Breast epithelium (tissue), 4 donors: Measurements from ENCODE around the gene BCL11B. TPM values are rescaled to one million over a fixed set of nuclear protein-coding genes. Genes with fewer than 3 reads are reported as not detected.

Experiments
- DNase-seq, 2 donors: peaks; one replicate each; pipeline ENCODE4 v3.0.0-alpha.2; 2019; ENCODE audit warnings: low spot score in 2 of 2
- H3K27ac ChIP-seq, 2 donors: fragments of 200-600 bp; sonication (generic) in 1 of 2; one replicate each; pipeline ENCODE4 v1.5.1; 2016 to 2019; ENCODE audit warnings: mild to moderate bottlenecking in 1 of 2
- H3K27me3 ChIP-seq, 2 donors: fragments of 200-600 bp; sonication (generic) in 1 of 2; one replicate each; pipeline versions ENCODE4 v1.5.1 to v1.6.0; 2017 to 2019; ENCODE audit warnings: control low read depth in 1 of 2, mild to moderate bottlenecking in 1 of 2
- H3K36me3 ChIP-seq: fragments of 200-600 bp; one replicate; pipeline ENCODE4 v1.5.1; 2019
- H3K4me1 ChIP-seq, 2 donors: fragments of 200-600 bp; sonication (generic); one replicate each; pipeline ENCODE4 v1.5.1; 2016 to 2019; ENCODE audit warnings: control low read depth in 1 of 2
- H3K4me3 ChIP-seq, 3 donors: fragments of 200-600 bp; sonication (generic); 1 replicate in 2 of 3; 2 replicates in 1 of 3; pipeline ENCODE4 v1.5.1; 2016 to 2019; ENCODE audit warnings: mild to moderate bottlenecking in 3 of 3, moderate library complexity in 2 of 3
- H3K9me3 ChIP-seq, 2 donors: fragments of 200-600 bp; sonication (generic) in 1 of 2; one replicate each; pipeline ENCODE4 v1.5.1; 2016 to 2019; ENCODE audit warnings: control low read depth in 1 of 2
- POLR2A ChIP-seq: fragments of 450-650 bp; IDR thresholded peaks from one replicate; pipeline ENCODE4 v1.6.1; 2016; ENCODE audit warnings: antibody characterized with exemption, mild to moderate bottlenecking, moderate library complexity
- POLR2AphosphoS5 ChIP-seq, 3 donors: sonication (generic); formaldehyde crosslinking; IDR thresholded peaks; one replicate each; pipeline ENCODE4 v1.6.1; 2017; ENCODE audit warnings: antibody characterized with exemption in 3 of 3
- intact Hi-C: fragments of 100-400 bp; cut with DNase I; formaldehyde crosslinking; loops from one replicate; pipeline ENCODE4 v1.15.1; 2023; ENCODE audit warnings: low total_unique reads
- total RNA-seq, 3 donors: library from RNA; depleted of rRNA; stranded (reverse); fragments of >200 nt; gene quantifications; one replicate each; pipeline ENCODE4 v1.1.0, GENCODE V29; 2016
- TF ChIP-seq, protein P1 (sequence below), 3 donors: fragments of 450-650 bp; IDR thresholded peaks; one replicate each; pipeline ENCODE4 v1.5.1; 2016 to 2017; ENCODE audit warnings: antibody characterized with exemption in 3 of 3, mild to moderate bottlenecking in 3 of 3, moderate library complexity in 3 of 3

BCL11B gene
- total RNA-seq, 3 donors from 2014 or later: 0.96 to 3.9 (median 2.6) TPM

- TF ChIP-seq POLR2AphosphoS5 (IDR thresholded peaks at IDR 0.05) (no peak), POLR2A (no peak)
- TF ChIP-seq, protein P1, sequence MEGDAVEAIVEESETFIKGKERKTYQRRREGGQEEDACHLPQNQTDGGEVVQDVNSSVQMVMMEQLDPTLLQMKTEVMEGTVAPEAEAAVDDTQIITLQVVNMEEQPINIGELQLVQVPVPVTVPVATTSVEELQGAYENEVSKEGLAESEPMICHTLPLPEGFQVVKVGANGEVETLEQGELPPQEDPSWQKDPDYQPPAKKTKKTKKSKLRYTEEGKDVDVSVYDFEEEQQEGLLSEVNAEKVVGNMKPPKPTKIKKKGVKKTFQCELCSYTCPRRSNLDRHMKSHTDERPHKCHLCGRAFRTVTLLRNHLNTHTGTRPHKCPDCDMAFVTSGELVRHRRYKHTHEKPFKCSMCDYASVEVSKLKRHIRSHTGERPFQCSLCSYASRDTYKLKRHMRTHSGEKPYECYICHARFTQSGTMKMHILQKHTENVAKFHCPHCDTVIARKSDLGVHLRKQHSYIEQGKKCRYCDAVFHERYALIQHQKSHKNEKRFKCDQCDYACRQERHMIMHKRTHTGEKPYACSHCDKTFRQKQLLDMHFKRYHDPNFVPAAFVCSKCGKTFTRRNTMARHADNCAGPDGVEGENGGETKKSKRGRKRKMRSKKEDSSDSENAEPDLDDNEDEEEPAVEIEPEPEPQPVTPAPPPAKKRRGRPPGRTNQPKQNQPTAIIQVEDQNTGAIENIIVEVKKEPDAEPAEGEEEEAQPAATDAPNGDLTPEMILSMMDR (IDR thresholded peaks at IDR 0.05): no peak
- H3K4me3 ChIP-seq: no peak overlapping the region
Measured at GRCh38 chr14:99173506-99173905, 98.5 kb downstream of the BCL11B start.

GRCh38 chr14:99173086-99173485 is 98.9 kb downstream of the BCL11B start:
- no peak overlapping the region for H3K27ac ChIP-seq
- intact Hi-C loops: no loop called here
- H3K4me3 ChIP-seq: no peak overlapping the region
- no peaks in the 10 kb centered on the region for H3K36me3 ChIP-seq
- TF ChIP-seq, protein P1 (IDR thresholded peaks at IDR 0.05): no peak
- no peak for TF ChIP-seq POLR2AphosphoS5 (IDR thresholded peaks at IDR 0.05)
- TF ChIP-seq POLR2A: no peak
- H3K9me3 ChIP-seq: no peaks in the 10 kb centered on the region
- H3K4me1 ChIP-seq: no peaks in the 10 kb centered on the region
- DNase-seq: no peak
- no peaks in the 10 kb centered on the region for H3K27me3 ChIP-seq

More at GRCh38 chr14:99173506-99173905, 98.5 kb downstream of the BCL11B start:
- DNase-seq: no peak
- Histone ChIP-seq H3K27me3 (no peaks in the 10 kb centered on the region), H3K36me3 (no peaks in the 10 kb centered on the region), H3K27ac (no peak overlapping the region), H3K4me1 (no peaks in the 10 kb centered on the region), H3K9me3 (no peaks in the 10 kb centered on the region)
- intact Hi-C loops: no loop called here

GRCh38 chr14:99171396-99171795 is 100.6 kb downstream of the BCL11B start:
- H3K36me3 ChIP-seq: no peaks in the 10 kb centered on the region
- H3K4me3 ChIP-seq: no peak overlapping the region
- H3K4me1 ChIP-seq: no peaks in the 10 kb centered on the region
- TF ChIP-seq, protein P1 (IDR thresholded peaks at IDR 0.05): no peak
- TF ChIP-seq POLR2AphosphoS5 (IDR thresholded peaks at IDR 0.05): no peak
- no peak for TF ChIP-seq POLR2A
- DNase-seq: no peak
- no peak overlapping the region for H3K27ac ChIP-seq
- no peaks in the 10 kb centered on the region for H3K27me3 ChIP-seq
- intact Hi-C loops: no loop called here
- H3K9me3 ChIP-seq: no peaks in the 10 kb centered on the region

DNA sequence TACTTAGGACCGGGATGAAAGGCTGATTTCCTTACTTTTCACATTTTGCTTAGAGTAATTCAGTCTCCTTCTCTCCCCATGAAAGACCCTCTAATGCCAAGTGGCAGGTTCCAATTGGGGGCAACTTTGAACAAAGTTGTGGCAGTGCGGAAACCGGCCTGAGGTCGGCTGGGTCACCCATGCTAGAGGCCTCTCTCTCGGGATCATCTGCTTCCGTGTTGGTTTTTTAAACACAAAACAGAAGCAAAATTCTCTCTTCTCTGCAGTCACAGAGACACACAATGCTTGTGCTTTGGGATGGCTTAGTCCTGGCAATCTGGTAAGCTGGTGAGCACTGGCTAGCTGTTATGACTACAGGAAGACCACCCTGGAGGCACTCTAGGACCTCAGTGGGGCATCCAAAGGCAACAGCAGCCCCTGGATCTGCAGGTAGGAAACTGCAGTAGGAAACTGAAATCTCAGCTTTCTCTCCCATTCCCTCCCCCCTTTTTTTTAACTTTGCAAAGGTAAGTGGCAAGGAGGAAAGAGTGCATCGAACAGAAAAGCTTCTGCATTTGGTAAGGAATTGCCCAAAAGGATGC is 102.1 kb downstream of the BCL11B start:
- H3K9me3 ChIP-seq: no peaks in the 10 kb centered on the region
- DNase-seq: peak in 1 of 2 donors; percentile 6
- no peak overlapping the region for H3K4me3 ChIP-seq

GRCh38 chr14:99168330-99168729 is 103.7 kb downstream of the BCL11B start:
- Histone ChIP-seq H3K27ac (no peak overlapping the region), H3K36me3 (no peaks in the 10 kb centered on the region), H3K9me3 (no peaks in the 10 kb centered on the region), H3K27me3 (no peaks in the 10 kb centered on the region), H3K4me3 (no peak overlapping the region), H3K4me1 (no peaks in the 10 kb centered on the region)
- intact Hi-C loops: no loop called here
- DNase-seq: peak in 1 of 2 donors; percentile 20
- TF ChIP-seq POLR2A: no peak
- TF ChIP-seq, protein P1 (IDR thresholded peaks at IDR 0.05): no peak
- TF ChIP-seq POLR2AphosphoS5 (IDR thresholded peaks at IDR 0.05): no peak

More for the DNA sequence above, 102.1 kb downstream of the BCL11B start:
- TF ChIP-seq, protein P1 (IDR thresholded peaks at IDR 0.05): no peak
- TF ChIP-seq POLR2AphosphoS5 (IDR thresholded peaks at IDR 0.05): no peak
- TF ChIP-seq POLR2A: no peak
- H3K4me1 ChIP-seq: no peaks in the 10 kb centered on the region
- H3K27ac ChIP-seq: no peak overlapping the region
- H3K27me3 ChIP-seq: no peaks in the 10 kb centered on the region
- intact Hi-C loops: no loop called here
- H3K36me3 ChIP-seq: no peaks in the 10 kb centered on the region
